Measurements from ENCODE around the gene FGF3.

DNA sequence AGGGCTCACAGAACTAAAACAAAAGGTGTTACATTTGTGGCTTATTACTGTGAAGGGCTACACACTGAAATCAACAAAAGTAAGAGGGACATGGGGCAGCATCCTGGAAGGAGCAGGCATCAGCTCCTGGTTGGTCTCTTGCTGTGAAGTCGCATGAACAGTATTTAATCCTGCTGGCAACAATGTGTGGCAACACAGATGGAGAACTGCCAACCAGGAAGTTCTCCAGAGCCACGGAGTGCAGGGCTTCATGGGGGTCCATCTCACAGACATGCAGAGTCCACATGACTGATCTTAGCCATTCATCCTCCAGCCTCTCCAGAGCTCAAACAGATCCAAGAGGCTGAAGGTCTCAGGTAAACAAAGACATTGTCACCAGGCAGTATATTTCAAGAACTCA lies 32.8 kb upstream of the FGF3 start:
- TF ChIP-seq, protein P1, sequence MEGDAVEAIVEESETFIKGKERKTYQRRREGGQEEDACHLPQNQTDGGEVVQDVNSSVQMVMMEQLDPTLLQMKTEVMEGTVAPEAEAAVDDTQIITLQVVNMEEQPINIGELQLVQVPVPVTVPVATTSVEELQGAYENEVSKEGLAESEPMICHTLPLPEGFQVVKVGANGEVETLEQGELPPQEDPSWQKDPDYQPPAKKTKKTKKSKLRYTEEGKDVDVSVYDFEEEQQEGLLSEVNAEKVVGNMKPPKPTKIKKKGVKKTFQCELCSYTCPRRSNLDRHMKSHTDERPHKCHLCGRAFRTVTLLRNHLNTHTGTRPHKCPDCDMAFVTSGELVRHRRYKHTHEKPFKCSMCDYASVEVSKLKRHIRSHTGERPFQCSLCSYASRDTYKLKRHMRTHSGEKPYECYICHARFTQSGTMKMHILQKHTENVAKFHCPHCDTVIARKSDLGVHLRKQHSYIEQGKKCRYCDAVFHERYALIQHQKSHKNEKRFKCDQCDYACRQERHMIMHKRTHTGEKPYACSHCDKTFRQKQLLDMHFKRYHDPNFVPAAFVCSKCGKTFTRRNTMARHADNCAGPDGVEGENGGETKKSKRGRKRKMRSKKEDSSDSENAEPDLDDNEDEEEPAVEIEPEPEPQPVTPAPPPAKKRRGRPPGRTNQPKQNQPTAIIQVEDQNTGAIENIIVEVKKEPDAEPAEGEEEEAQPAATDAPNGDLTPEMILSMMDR (IDR thresholded peaks at IDR 0.05; ENCODE audit: low read depth, low read length) = no peak
- no peak for TF ChIP-seq POLR2A (IDR thresholded peaks at IDR 0.05; ENCODE audit: extremely low read depth, insufficient read length)

Data from NB4 (cell line).